SK-N-SH treated with all-trans-retinoic acid at 6 μM for 48 hours (cell line): ENCODE measurements around the gene NEDD1.

Experiments
- ATAC-seq: fragments of 200-7000 bp; cut with Tn5 transposase; 3 replicates; pipeline ENCODE4 v1.9.1; 2020; ENCODE audit warnings: mild to moderate bottlenecking, moderate library complexity
- ARNTL ChIP-seq: fragments of 450-650 bp; formaldehyde crosslinking; IDR thresholded peaks from 2 replicates; pipeline ENCODE4 v1.5.0; 2020; ENCODE audit warnings: low read depth, mild to moderate bottlenecking, moderate library complexity, borderline replicate concordance
- BACH2 ChIP-seq: fragments of 250-450 bp; sonication (Bioruptor Pico); IDR thresholded peaks from 2 replicates; pipeline ENCODE4 v1.9.0; 2021; ENCODE audit warnings: mild to moderate bottlenecking, borderline replicate concordance
- CSDC2 ChIP-seq: fragments of 250-450 bp; sonication (Bioruptor Pico); IDR thresholded peaks from 2 replicates; pipeline ENCODE4 v1.5.0; 2020; ENCODE audit warnings: mild to moderate bottlenecking, moderate library complexity
- ESRRG ChIP-seq: fragments of 250-450 bp; sonication (Bioruptor Pico); IDR thresholded peaks from 2 replicates; pipeline ENCODE4 v1.6.1; 2021; ENCODE audit warnings: mild to moderate bottlenecking
- GLIS3 ChIP-seq: fragments of 250-450 bp; sonication (Bioruptor Pico); IDR thresholded peaks from 2 replicates; pipeline ENCODE4 v1.5.0; 2020; ENCODE audit warnings: mild to moderate bottlenecking, moderate library complexity
- OSR1 ChIP-seq: fragments of 250-450 bp; sonication (Bioruptor Pico); IDR thresholded peaks from 2 replicates; pipeline ENCODE4 v1.8.0; 2022; ENCODE audit warnings: moderate library complexity, mild to moderate bottlenecking, inconsistent platforms
- RARB ChIP-seq: fragments of 250-450 bp; sonication (Bioruptor Pico); IDR thresholded peaks from 2 replicates; pipeline ENCODE4 v1.8.0; 2021; ENCODE audit warnings: mild to moderate bottlenecking, moderate library complexity
- SNAI2 ChIP-seq: fragments of 250-450 bp; sonication (Bioruptor Pico); IDR thresholded peaks from 2 replicates; pipeline ENCODE4 v1.5.0; 2020; ENCODE audit warnings: mild to moderate bottlenecking, moderate library complexity
- TCF4 ChIP-seq: fragments of 250-450 bp; sonication (Bioruptor Pico); IDR thresholded peaks from 2 replicates; pipeline ENCODE4 v1.8.0; 2021; ENCODE audit warnings: mild to moderate bottlenecking, moderate library complexity, borderline replicate concordance
- ZFP3 ChIP-seq: fragments of 250-450 bp; sonication (Bioruptor Pico); IDR thresholded peaks from 2 replicates; pipeline ENCODE4 v1.5.0; 2020; ENCODE audit warnings: mild to moderate bottlenecking, moderate library complexity
- ZFP30 ChIP-seq: fragments of 450-650 bp; formaldehyde crosslinking; IDR thresholded peaks from 2 replicates; pipeline ENCODE4 v1.5.0; 2022; ENCODE audit warnings: mild to moderate bottlenecking, moderate library complexity
- ZNF70 ChIP-seq: fragments of 450-650 bp; formaldehyde crosslinking; IDR thresholded peaks from 2 replicates; pipeline ENCODE4 v1.5.0; 2020; ENCODE audit warnings: mild to moderate bottlenecking, moderate library complexity
- ZNF8 ChIP-seq: fragments of 450-650 bp; formaldehyde crosslinking; IDR thresholded peaks from 2 replicates; pipeline ENCODE4 v1.5.0; 2020; ENCODE audit warnings: mild to moderate bottlenecking, moderate library complexity
- TF ChIP-seq, protein P1 (sequence below): fragments of 250-450 bp; sonication (Bioruptor Pico); IDR thresholded peaks from 2 replicates; pipeline ENCODE4 v1.5.1; 2021; ENCODE audit warnings: mild to moderate bottlenecking, moderate library complexity
- TF ChIP-seq, protein P2 (sequence below): fragments of 250-450 bp; sonication (Bioruptor Pico); IDR thresholded peaks from 2 replicates; pipeline ENCODE4 v1.5.0; 2020; ENCODE audit warnings: mild to moderate bottlenecking, moderate library complexity
- TF ChIP-seq, protein P3 (sequence below): fragments of 250-450 bp; sonication (Bioruptor Pico); IDR thresholded peaks from 2 replicates; pipeline ENCODE4 v1.8.0; 2021; ENCODE audit warnings: low read depth, mild to moderate bottlenecking, moderate library complexity, borderline replicate concordance
- TF ChIP-seq, protein P4 (sequence below): fragments of 250-450 bp; sonication (Bioruptor Pico); IDR thresholded peaks from 2 replicates; pipeline ENCODE4 v1.8.0; 2020; ENCODE audit warnings: mild to moderate bottlenecking, moderate library complexity, borderline replicate concordance

NEDD1 gene

DNA sequence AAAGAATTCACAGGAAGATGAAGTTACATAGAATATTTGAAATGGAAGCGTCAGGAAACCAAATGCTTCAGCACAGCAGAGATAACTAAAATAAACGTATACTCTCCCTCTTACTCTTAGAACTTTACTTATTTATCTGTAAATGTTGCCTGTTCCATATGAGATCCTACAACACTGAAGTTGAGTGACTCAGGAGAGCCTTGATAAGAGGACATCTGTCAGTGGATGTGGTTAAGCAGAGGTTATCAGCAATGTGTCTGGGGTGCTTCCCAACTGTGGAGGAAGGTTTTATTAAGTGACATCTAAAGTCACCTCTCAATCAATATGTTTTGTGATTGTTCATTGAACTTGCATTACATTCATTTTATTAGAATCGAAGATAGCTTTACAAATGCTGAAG is 81.9 kb downstream of the NEDD1 start:
- no peak for ATAC-seq

DNA sequence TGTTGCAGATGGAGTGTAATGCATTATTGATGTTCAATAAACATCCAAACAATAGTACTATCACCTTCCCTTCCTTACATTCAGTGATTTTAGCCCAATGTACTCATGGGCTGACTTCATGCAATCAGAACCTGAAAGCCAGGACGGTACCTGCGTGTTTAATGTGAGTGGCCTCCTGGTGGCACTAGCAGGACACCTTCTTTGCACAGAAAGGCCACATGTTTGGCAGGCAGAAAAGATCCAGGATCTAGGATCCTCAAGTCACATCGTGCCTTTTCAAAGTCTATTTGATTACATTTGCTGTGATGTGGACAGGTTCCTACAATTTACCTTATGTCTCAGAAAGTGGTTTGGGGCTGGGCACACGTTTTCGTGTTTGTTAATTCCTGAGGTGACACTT is 82.9 kb downstream of the NEDD1 start:
- TF ChIP-seq ZNF8 (CRISPR knock-in tag): no peak
- TF ChIP-seq SNAI2 (CRISPR knock-in tag): no peak
- TF ChIP-seq, protein P1, sequence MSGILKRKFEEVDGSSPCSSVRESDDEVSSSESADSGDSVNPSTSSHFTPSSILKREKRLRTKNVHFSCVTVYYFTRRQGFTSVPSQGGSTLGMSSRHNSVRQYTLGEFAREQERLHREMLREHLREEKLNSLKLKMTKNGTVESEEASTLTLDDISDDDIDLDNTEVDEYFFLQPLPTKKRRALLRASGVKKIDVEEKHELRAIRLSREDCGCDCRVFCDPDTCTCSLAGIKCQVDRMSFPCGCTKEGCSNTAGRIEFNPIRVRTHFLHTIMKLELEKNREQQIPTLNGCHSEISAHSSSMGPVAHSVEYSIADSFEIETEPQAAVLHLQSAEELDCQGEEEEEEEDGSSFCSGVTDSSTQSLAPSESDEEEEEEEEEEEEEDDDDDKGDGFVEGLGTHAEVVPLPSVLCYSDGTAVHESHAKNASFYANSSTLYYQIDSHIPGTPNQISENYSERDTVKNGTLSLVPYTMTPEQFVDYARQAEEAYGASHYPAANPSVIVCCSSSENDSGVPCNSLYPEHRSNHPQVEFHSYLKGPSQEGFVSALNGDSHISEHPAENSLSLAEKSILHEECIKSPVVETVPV (CRISPR knock-in tag): no peak
- no peak for TF ChIP-seq OSR1 (CRISPR knock-in tag)
- TF ChIP-seq TCF4 (CRISPR knock-in tag): no peak
- no peak for TF ChIP-seq GLIS3 (CRISPR knock-in tag)
- TF ChIP-seq CSDC2 (CRISPR knock-in tag): no peak
- TF ChIP-seq, protein P2, sequence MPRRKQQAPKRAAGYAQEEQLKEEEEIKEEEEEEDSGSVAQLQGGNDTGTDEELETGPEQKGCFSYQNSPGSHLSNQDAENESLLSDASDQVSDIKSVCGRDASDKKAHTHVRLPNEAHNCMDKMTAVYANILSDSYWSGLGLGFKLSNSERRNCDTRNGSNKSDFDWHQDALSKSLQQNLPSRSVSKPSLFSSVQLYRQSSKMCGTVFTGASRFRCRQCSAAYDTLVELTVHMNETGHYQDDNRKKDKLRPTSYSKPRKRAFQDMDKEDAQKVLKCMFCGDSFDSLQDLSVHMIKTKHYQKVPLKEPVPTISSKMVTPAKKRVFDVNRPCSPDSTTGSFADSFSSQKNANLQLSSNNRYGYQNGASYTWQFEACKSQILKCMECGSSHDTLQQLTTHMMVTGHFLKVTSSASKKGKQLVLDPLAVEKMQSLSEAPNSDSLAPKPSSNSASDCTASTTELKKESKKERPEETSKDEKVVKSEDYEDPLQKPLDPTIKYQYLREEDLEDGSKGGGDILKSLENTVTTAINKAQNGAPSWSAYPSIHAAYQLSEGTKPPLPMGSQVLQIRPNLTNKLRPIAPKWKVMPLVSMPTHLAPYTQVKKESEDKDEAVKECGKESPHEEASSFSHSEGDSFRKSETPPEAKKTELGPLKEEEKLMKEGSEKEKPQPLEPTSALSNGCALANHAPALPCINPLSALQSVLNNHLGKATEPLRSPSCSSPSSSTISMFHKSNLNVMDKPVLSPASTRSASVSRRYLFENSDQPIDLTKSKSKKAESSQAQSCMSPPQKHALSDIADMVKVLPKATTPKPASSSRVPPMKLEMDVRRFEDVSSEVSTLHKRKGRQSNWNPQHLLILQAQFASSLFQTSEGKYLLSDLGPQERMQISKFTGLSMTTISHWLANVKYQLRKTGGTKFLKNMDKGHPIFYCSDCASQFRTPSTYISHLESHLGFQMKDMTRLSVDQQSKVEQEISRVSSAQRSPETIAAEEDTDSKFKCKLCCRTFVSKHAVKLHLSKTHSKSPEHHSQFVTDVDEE (CRISPR knock-in tag): no peak
- TF ChIP-seq, protein P3, sequence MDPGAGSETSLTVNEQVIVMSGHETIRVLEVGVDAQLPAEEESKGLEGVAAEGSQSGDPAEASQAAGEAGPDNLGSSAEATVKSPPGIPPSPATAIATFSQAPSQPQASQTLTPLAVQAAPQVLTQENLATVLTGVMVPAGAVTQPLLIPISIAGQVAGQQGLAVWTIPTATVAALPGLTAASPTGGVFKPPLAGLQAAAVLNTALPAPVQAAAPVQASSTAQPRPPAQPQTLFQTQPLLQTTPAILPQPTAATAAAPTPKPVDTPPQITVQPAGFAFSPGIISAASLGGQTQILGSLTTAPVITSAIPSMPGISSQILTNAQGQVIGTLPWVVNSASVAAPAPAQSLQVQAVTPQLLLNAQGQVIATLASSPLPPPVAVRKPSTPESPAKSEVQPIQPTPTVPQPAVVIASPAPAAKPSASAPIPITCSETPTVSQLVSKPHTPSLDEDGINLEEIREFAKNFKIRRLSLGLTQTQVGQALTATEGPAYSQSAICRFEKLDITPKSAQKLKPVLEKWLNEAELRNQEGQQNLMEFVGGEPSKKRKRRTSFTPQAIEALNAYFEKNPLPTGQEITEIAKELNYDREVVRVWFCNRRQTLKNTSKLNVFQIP (CRISPR knock-in tag): no peak
- TF ChIP-seq BACH2 (CRISPR knock-in tag): no peak
- TF ChIP-seq, all 23 proteins: peak for 0
- no peak; the same call in 2 of the 3 replicates for ATAC-seq

More for the DNA sequence above, 81.9 kb downstream of the NEDD1 start:
- TF ChIP-seq ESRRG (CRISPR knock-in tag) (no peak), CSDC2 (CRISPR knock-in tag) (no peak), RARB (CRISPR knock-in tag) (no peak)
- TF ChIP-seq, protein P1 (CRISPR knock-in tag): no peak

DNA sequence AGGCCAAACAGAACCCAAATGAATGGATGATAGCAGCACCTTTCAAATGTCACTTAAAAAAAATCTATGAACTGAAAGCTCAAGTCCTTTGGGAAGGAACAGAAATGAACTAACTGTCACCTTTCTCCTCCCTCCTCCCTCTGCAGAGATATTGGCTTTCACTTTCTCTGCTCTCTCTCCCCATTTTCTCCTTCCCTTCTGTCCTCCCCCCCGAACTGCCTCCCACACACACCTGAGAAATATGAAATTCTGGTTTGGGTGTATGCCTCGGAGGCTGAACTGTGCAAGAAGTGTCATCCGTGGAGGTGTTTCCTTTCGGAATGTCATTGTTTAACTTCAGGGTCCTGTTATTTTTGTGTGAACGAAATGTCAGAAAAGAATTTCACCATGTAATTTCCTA is 87.8 kb downstream of the NEDD1 start:
- ATAC-seq: no peak
- TF ChIP-seq ZNF70 (no peak), CSDC2 (CRISPR knock-in tag) (no peak), GLIS3 (CRISPR knock-in tag) (no peak), SNAI2 (CRISPR knock-in tag) (no peak), ESRRG (CRISPR knock-in tag) (no peak), OSR1 (CRISPR knock-in tag) (no peak), ZFP30 (CRISPR knock-in tag) (no peak), ARNTL (CRISPR knock-in tag) (no peak), RARB (CRISPR knock-in tag) (no peak), ZNF8 (CRISPR knock-in tag) (no peak), ZFP3 (CRISPR knock-in tag) (no peak)
- TF ChIP-seq, protein P4, sequence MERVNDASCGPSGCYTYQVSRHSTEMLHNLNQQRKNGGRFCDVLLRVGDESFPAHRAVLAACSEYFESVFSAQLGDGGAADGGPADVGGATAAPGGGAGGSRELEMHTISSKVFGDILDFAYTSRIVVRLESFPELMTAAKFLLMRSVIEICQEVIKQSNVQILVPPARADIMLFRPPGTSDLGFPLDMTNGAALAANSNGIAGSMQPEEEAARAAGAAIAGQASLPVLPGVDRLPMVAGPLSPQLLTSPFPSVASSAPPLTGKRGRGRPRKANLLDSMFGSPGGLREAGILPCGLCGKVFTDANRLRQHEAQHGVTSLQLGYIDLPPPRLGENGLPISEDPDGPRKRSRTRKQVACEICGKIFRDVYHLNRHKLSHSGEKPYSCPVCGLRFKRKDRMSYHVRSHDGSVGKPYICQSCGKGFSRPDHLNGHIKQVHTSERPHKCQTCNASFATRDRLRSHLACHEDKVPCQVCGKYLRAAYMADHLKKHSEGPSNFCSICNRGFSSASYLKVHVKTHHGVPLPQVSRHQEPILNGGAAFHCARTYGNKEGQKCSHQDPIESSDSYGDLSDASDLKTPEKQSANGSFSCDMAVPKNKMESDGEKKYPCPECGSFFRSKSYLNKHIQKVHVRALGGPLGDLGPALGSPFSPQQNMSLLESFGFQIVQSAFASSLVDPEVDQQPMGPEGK: no peak
- TF ChIP-seq, protein P3 (CRISPR knock-in tag): no peak
- TF ChIP-seq, protein P1 (CRISPR knock-in tag): no peak
- TF ChIP-seq, protein P2 (CRISPR knock-in tag): no peak
